Measurements from ENCODE around the gene EEPD1.

GRCh38 chr7:36201122-36201723, 48.2 kb downstream of the EEPD1 start:
- TF ChIP-seq ZNF274 (IDR thresholded peaks at IDR 0.05; ENCODE audit: low read depth, low read length) (no peak), YY1 (IDR thresholded peaks at IDR 0.05; ENCODE audit: insufficient read depth, insufficient read length) (no peak), SUZ12 (IDR thresholded peaks at IDR 0.05; ENCODE audit: extremely low read depth, insufficient read depth, insufficient read length) (no peak)
